CD4-positive, CD25-positive, alpha-beta regulatory T cell (primary cell): ENCODE data around the gene PREP. TPM values are rescaled to one million over a fixed set of nuclear protein-coding genes. Genes with fewer than 3 reads are reported as not detected.

Experiments used
- ATAC-seq, 2 donors: fragments of 150-1000 bp; cut with Tn5 transposase; one replicate each; pipeline ENCODE4 v1.10.0; 2021; ENCODE audit warnings: low read depth in 2 of 2, moderate number of reproducible peaks in 2 of 2, moderate library complexity in 1 of 2
- DNase-seq, 3 donors: peaks; one replicate each; pipeline versions ENCODE4 v3.0.0 to v3.0.0-alpha.2; 2012 to 2022; ENCODE audit warnings: mixed read lengths in 1 of 3
- H3K27ac ChIP-seq: one replicate; pipeline ENCODE4 v1.7.0; 2013; ENCODE audit warnings: mild to moderate bottlenecking, low read length; ENCODE audit not compliant: insufficient read depth, poor library complexity, severe bottlenecking
- H3K27me3 ChIP-seq: one replicate; pipeline ENCODE4 v1.7.0; 2013; ENCODE audit warnings: low read length; ENCODE audit not compliant: control insufficient read depth, insufficient read depth
- H3K36me3 ChIP-seq: one replicate; pipeline ENCODE4 v1.7.0; 2013; ENCODE audit warnings: mild to moderate bottlenecking, low read length, moderate library complexity; ENCODE audit not compliant: control insufficient read depth, insufficient read depth
- H3K4me1 ChIP-seq: 2 replicates; pipeline ENCODE4 v1.7.0; 2013; ENCODE audit warnings: mild to moderate bottlenecking, low read length; ENCODE audit not compliant: insufficient read depth, control insufficient read depth, poor library complexity, severe bottlenecking
- H3K4me3 ChIP-seq: one replicate; pipeline ENCODE4 v1.7.0; 2013; ENCODE audit warnings: low read depth, mild to moderate bottlenecking, low read length, moderate library complexity
- H3K9me3 ChIP-seq, 2 experiments: 1 replicate in 1 of 2; 2 replicates in 1 of 2; pipeline ENCODE4 v1.7.0; 2013; ENCODE audit warnings: low read length in 2 of 2, mild to moderate bottlenecking in 1 of 2, moderate library complexity in 1 of 2; ENCODE audit not compliant: control insufficient read depth in 2 of 2
- H3K27ac Mint-ChIP-seq, 3 donors: one replicate each; pipeline ENCODE4 v1.8.0; 2020 to 2022; ENCODE audit warnings: mild to moderate bottlenecking in 3 of 3, mixed read lengths in 3 of 3, moderate library complexity in 2 of 3
- H3K27me3 Mint-ChIP-seq: one replicate; pipeline ENCODE4 v1.8.0; 2022; ENCODE audit warnings: mild to moderate bottlenecking, mixed read lengths
- H3K36me3 Mint-ChIP-seq: one replicate; pipeline ENCODE4 v1.8.0; 2020; ENCODE audit warnings: mixed read lengths
- H3K4me1 Mint-ChIP-seq, 4 donors: one replicate each; pipeline ENCODE4 v1.8.0; 2020 to 2022; ENCODE audit warnings: mixed read lengths in 4 of 4, mild to moderate bottlenecking in 1 of 4
- H3K4me3 Mint-ChIP-seq, 4 donors: one replicate each; pipeline ENCODE4 v1.8.0; 2020 to 2022; ENCODE audit warnings: mild to moderate bottlenecking in 4 of 4, mixed read lengths in 4 of 4, moderate library complexity in 3 of 4
- H3K9me3 Mint-ChIP-seq, 7 donors: one replicate each; pipeline ENCODE4 v1.8.0; 2020 to 2022; ENCODE audit warnings: mixed read lengths in 7 of 7, mild to moderate bottlenecking in 3 of 7, moderate library complexity in 2 of 7
- polyA plus RNA-seq, 4 donors: library from polyadenylated mRNA; unstranded; fragments of 300-500 nt; fragmentation: Illumina TruSeq; gene quantifications; one replicate each; pipeline ENCODE4 v1.2.3, GENCODE V29; 2021
- total RNA-seq: library from RNA; stranded (reverse); gene quantifications from one replicate; pipeline ENCODE4 v1.2.3, GENCODE V29; 2022

PREP gene
- total and polyA plus RNA-seq, 5 donors from 2014 or later = 33.8 to 49.7 (median 41.8) TPM

DNA sequence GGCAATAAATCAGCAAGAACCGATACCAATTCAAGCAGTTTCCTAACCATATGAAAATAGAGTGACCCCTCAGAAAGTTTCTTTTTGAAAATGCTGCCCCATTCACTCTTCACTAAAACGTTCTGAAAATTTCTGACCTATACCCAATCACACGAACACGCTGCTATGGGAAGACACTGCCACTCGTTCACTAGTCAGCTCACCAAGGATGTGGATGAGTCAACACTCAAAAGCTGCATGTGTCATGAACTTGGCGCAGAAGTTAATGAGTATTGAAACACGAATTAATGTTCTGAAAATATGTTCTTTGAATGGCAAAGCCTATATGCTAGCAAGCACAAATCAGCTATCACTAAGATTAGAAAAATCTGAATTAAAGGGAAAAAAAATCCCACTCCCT, 84.2 kb downstream of the PREP start:
- DNase-seq (no peak), ATAC-seq (no peak)
- no peak overlapping the region for H3K4me3 Mint-ChIP-seq
- H3K27me3 Mint-ChIP-seq = no peaks in the 10 kb centered on the region
- no peaks in the 10 kb centered on the region for H3K9me3 Mint-ChIP-seq
- no peaks in the 10 kb centered on the region for H3K4me1 ChIP-seq
- no peak overlapping the region for H3K27ac Mint-ChIP-seq
- peaks cover 58% of the 10 kb centered on the region for H3K36me3 Mint-ChIP-seq
- H3K9me3 ChIP-seq = no peaks in the 10 kb centered on the region
- peaks cover 41% of the 10 kb centered on the region for H3K36me3 ChIP-seq
- no peak overlapping the region for H3K4me3 ChIP-seq
- H3K27ac ChIP-seq = no peak overlapping the region
- peaks cover 0 to 3% (median under 1%) of the 10 kb centered on the region in 4 donors for H3K4me1 Mint-ChIP-seq
- no peaks in the 10 kb centered on the region for H3K27me3 ChIP-seq

DNA sequence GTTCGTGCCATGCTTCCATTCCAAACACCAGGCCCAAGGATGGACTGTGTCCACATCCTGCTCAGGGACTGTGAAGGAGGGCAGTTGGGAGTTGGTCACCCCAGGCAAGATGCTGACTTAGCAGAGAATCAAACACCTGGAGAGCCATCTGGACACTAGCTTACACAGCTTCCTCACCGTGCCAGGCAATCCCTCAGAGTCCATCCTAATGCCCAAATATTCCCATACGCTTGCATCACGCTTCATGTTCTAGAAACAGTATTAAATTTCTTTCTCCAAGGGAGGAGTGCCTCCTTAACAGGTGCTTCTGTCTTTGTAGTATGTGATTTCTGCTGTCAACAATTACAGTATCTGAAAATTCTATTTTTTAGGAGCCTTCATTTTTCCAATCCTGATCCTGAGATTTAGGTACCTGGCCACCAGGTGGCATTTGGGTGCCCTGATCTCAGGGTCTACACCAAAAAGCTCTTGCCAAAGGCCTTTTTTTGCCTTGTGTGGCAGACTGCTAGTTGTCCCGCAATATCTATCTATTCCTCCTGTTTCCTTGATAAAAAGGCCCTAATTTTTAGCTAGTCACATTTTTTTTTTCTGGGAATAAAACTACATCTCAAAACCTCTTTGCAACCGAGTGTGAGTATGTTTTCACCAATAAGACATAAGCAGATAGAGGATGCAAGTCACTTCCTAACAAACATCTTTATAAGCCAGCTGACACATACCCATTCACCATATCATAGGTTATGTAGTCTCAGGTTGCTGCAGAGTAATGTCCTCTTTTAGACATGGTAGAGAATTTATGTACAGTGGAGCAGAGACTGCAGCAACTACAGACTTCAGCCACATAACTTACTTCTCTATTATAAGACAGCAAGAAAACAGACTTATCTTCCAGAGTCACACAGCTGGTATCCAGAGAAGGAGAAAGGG, 85.0 kb downstream of the PREP start:
- no peaks in the 10 kb centered on the region for H3K27me3 ChIP-seq
- no peaks in the 10 kb centered on the region for H3K27me3 Mint-ChIP-seq
- no peak overlapping the region for H3K27ac ChIP-seq
- peaks cover 52% of the 10 kb centered on the region for H3K36me3 Mint-ChIP-seq
- ATAC-seq (no peak), DNase-seq (peak in 1 of 3 donors; percentile 16)
- H3K4me1 ChIP-seq = no peaks in the 10 kb centered on the region
- H3K36me3 ChIP-seq = peaks cover 40% of the 10 kb centered on the region
- H3K4me1 Mint-ChIP-seq = peaks cover 0 to 3% (median under 1%) of the 10 kb centered on the region in 4 donors
- no peak overlapping the region for H3K4me3 Mint-ChIP-seq
- H3K27ac Mint-ChIP-seq = no peak overlapping the region
- H3K9me3 ChIP-seq = no peaks in the 10 kb centered on the region
- no peaks in the 10 kb centered on the region for H3K9me3 Mint-ChIP-seq
- H3K4me3 ChIP-seq = no peak overlapping the region

DNA sequence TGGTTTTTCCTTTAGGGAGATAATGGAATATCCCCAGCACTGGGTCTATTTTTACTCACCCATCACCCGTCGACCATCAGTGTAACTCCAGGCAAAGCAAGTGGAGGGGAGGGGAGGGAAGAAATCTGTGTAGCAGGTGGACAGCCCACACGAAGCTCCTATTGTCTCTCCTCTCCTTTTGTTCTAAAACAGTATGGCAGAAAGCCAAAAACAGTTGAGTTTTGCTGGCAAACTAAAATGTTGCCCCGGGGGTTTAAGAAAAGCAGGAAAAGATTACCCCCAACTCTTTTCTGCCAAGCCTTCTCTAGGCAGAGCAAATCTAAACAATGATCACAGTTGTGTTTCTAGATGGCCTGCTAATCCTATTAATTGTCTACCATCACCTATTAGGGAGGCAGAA, 89.7 kb downstream of the PREP start:
- peaks cover 37% of the 10 kb centered on the region for H3K36me3 Mint-ChIP-seq

DNA sequence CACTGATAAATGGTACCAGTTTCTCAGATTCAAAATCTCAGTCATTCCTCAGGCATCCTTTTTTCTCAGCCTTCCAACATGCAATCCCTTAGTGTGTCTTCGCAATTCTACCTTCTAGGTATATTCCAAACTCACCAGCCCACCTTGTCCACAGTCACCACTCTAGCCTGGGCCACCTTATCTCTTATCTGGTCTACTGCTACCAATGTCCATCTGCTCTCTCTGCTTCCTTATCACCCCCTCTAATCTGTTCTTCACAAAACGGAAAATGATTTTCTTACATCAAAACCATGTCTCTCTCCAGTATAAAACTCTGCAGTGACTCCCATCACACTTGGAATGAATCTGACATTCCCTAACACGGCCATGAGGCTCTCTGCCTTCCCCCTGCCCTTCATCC, 91.9 kb downstream of the PREP start:
- Mint-ChIP-seq H3K27me3 (no peaks in the 10 kb centered on the region), H3K9me3 (no peaks in the 10 kb centered on the region), H3K4me3 (no peak overlapping the region), H3K4me1 (peaks cover 0 to 3% (median 0%) of the 10 kb centered on the region in 4 donors), H3K36me3 (peaks cover 33% of the 10 kb centered on the region), H3K27ac (no peak overlapping the region)
- DNase-seq (no peak), ATAC-seq (no peak)
- Histone ChIP-seq H3K9me3 (no peaks in the 10 kb centered on the region), H3K4me1 (no peaks in the 10 kb centered on the region), H3K36me3 (peaks cover 46% of the 10 kb centered on the region), H3K27me3 (no peaks in the 10 kb centered on the region), H3K4me3 (no peak overlapping the region), H3K27ac (no peak overlapping the region)

More for the DNA sequence above, 89.7 kb downstream of the PREP start:
- H3K4me1 ChIP-seq = no peaks in the 10 kb centered on the region
- no peak overlapping the region for H3K4me3 ChIP-seq
- H3K9me3 ChIP-seq = no peaks in the 10 kb centered on the region
- DNase-seq (no peak), ATAC-seq (no peak)
- no peak overlapping the region for H3K4me3 Mint-ChIP-seq
- H3K27ac Mint-ChIP-seq = no peak overlapping the region
- peaks cover 0 to 3% (median 1%) of the 10 kb centered on the region in 4 donors for H3K4me1 Mint-ChIP-seq
- peaks cover 46% of the 10 kb centered on the region for H3K36me3 ChIP-seq
- H3K27me3 ChIP-seq = no peaks in the 10 kb centered on the region
- no peaks in the 10 kb centered on the region for H3K27me3 Mint-ChIP-seq
- H3K9me3 Mint-ChIP-seq = no peaks in the 10 kb centered on the region
- H3K27ac ChIP-seq = no peak overlapping the region

DNA sequence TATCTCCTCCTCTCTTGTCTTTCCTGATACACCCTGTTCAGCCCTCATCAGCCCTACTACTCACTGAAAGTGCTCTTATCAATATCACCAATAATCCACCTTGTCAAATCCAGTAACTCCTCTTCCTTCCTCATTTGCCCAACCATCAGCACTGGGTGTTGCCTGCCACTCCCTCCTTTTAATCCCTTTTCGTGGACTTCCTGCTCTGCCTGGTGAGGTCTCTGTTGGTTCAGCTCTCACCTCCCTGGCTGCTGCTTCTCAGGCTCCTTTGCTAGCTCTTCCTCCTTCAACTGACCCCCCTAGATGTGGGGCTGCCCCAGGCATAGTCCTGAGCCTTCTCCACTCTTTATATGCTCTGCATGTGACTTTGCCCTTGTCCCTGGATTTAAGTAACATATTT, 92.5 kb downstream of the PREP start:
- Histone ChIP-seq H3K27me3 (no peaks in the 10 kb centered on the region), H3K9me3 (no peaks in the 10 kb centered on the region), H3K4me3 (no peak overlapping the region), H3K36me3 (peaks cover 45% of the 10 kb centered on the region), H3K4me1 (no peaks in the 10 kb centered on the region), H3K27ac (no peak overlapping the region)
- Mint-ChIP-seq H3K4me3 (no peak overlapping the region), H3K4me1 (peaks cover 0 to 3% (median 0%) of the 10 kb centered on the region in 4 donors), H3K9me3 (no peaks in the 10 kb centered on the region), H3K27me3 (no peaks in the 10 kb centered on the region), H3K27ac (no peak overlapping the region), H3K36me3 (peaks cover 30% of the 10 kb centered on the region)
- DNase-seq (no peak), ATAC-seq (no peak)

DNA sequence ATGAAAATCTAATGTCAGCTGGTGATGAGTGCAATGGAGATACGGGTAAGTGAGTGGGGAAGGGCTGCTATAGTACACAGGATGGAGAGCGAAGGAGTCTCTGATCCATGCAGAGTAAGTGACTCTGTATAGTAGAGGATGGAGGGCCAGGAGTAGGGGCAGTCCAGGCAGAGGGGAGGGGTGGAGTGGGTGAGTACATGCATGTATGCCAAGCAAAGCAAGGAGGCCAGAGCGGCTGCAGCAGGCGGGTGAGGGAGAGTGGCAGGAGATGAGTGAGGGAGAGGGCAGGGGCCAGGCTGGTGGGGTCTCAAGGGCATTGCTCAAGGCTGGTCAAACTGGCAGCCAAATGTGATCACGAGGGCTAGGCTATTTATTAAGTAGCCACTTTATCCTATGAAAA, 94.0 kb downstream of the PREP start:
- H3K27ac Mint-ChIP-seq = peak overlapping the region in 1 of 3 donors; percentile 1
- Histone ChIP-seq H3K27me3 (no peaks in the 10 kb centered on the region), H3K4me1 (no peaks in the 10 kb centered on the region), H3K36me3 (peaks cover 37% of the 10 kb centered on the region), H3K27ac (no peak overlapping the region), H3K4me3 (no peak overlapping the region), H3K9me3 (no peaks in the 10 kb centered on the region)
- DNase-seq (no peak), ATAC-seq (no peak)
- peaks cover 0 to 3% (median 0%) of the 10 kb centered on the region in 4 donors for H3K4me1 Mint-ChIP-seq
- no peak overlapping the region for H3K4me3 Mint-ChIP-seq
- no peaks in the 10 kb centered on the region for H3K27me3 Mint-ChIP-seq
- peaks cover 26% of the 10 kb centered on the region for H3K36me3 Mint-ChIP-seq
- H3K9me3 Mint-ChIP-seq = no peaks in the 10 kb centered on the region

DNA sequence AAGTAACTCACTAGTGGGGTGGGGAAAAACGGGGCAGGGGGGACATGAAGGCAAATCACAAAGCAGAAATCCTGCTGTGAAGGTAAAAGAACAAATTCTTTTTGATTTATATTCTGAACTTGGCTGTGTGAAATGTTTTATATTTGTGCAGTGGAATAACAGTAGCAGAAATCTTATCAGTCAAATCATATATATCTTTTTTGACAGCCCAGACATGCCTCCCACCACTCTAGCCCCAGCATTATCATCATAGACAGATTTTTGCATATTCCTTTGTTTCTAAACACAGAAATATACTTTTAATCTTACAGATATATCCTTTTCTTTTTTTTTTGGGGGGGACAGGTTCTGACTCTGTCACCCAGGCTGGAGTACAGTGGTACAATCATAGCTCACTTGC, 97.4 kb downstream of the PREP start:
- no peak for ATAC-seq
- Mint-ChIP-seq H3K27me3 (no peaks in the 10 kb centered on the region), H3K9me3 (no peaks in the 10 kb centered on the region), H3K36me3 (peaks cover 44% of the 10 kb centered on the region), H3K4me1 (peaks cover 0 to 5% (median 1%) of the 10 kb centered on the region in 4 donors), H3K27ac (no peak overlapping the region), H3K4me3 (no peak overlapping the region)
- H3K27ac ChIP-seq = no peak overlapping the region
- no peaks in the 10 kb centered on the region for H3K27me3 ChIP-seq
- H3K36me3 ChIP-seq = peaks cover 30% of the 10 kb centered on the region
- H3K9me3 ChIP-seq = no peaks in the 10 kb centered on the region
- H3K4me1 ChIP-seq = no peaks in the 10 kb centered on the region
- H3K4me3 ChIP-seq = no peak overlapping the region
- no peak for DNase-seq

DNA sequence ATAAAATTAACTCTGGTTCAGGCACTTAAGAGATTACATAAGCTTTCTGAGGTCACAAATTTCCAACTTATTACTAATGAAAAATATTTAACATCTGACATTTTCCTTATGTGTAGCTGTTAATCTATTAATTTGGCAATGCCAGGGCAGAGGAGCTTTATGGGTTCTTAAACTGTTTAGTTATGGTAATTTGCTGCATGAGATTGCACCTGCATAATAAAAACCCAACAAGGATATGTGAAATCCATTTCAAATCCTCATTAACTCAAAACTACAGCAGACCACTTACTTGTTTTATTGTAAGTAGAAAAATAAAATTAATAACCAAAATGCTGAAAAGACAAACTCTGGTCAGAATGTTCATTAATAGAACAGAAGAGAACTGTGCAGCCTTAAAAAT, 98.1 kb downstream of the PREP start:
- no peak overlapping the region for H3K27ac ChIP-seq
- no peak overlapping the region for H3K27ac Mint-ChIP-seq
- ATAC-seq (no peak), DNase-seq (no peak)
- H3K27me3 Mint-ChIP-seq = no peaks in the 10 kb centered on the region
- peaks cover 44% of the 10 kb centered on the region for H3K36me3 Mint-ChIP-seq
- peaks cover 30% of the 10 kb centered on the region for H3K36me3 ChIP-seq
- no peak overlapping the region for H3K4me3 ChIP-seq
- H3K9me3 Mint-ChIP-seq = no peaks in the 10 kb centered on the region
- H3K4me1 Mint-ChIP-seq = peaks cover 0 to 5% (median 1%) of the 10 kb centered on the region in 4 donors
- H3K9me3 ChIP-seq = no peaks in the 10 kb centered on the region
- H3K4me3 Mint-ChIP-seq = no peak overlapping the region
- no peaks in the 10 kb centered on the region for H3K27me3 ChIP-seq
- H3K4me1 ChIP-seq = no peaks in the 10 kb centered on the region
